Measurements from ENCODE around the gene KCNK6.

Gene KCNK6

DNA sequence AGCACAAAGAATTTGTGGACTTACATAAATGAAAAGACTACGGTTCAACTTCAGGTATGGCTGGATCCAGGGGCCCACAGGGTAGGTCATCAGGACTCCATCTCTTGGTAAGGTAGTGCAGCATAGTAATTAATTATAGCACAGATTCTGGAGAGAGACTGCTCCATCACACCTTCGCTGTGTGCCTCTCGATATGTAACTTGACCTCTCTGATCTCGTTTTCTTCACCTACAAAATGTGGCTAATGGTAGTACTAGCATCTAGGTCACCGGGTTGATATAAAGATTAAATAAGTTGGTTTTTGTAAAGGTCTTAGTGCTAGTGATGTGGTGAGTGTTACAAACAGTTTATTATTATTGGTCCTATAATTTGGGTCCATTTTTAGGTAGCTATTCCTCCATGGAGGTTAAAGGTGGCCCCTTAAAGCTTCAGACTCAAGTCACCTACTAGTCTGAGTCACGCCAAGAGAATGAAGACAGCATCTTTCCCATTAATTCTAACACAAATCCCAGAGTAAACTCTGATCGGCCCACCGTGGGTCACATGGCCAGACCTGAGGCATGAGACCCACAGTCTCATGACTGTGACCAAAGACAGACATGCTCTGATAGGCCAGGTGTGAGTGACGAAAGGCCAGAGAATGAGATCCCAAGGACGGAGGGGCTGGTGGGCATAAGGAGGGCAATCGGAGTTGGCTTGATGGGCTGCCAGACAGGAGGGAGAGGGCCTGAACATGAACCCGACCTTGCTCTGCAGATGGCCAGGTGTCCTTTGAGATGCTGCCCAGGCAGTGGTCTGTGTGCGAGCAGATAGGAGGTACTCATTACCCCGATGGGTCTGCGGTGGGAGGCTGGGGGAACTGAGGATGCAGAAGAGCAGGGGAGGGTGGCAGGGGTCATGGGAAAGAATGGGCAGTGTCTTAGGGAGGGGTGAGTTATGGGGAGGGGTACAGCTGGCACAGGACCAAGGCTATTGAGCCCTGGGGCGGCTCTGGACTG lies 36.4 kb downstream of the KCNK6 start:
- DNase-seq (ENCODE audit: low spot score), result no peak

DNA sequence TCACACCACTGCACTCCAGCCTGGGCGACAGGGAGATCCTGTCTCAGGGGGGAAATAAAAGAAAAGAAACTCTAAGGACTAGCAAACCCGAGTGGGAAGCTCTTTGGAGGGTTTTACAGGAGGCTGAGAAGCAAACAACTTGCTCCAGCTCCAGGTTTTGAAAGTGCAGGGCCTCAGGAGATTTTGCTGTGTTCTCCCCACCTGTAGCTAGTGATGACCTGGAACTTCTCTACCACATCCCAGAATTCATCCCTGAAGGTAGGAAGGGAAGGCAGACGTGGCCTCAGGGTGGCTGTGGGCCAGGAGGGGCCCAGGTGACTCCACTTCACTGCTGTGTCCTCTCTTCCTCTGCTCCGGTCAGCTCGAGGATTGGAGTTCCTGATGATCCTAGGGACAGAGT lies 38.4 kb downstream of the KCNK6 start:
- TF ChIP-seq, protein P1, sequence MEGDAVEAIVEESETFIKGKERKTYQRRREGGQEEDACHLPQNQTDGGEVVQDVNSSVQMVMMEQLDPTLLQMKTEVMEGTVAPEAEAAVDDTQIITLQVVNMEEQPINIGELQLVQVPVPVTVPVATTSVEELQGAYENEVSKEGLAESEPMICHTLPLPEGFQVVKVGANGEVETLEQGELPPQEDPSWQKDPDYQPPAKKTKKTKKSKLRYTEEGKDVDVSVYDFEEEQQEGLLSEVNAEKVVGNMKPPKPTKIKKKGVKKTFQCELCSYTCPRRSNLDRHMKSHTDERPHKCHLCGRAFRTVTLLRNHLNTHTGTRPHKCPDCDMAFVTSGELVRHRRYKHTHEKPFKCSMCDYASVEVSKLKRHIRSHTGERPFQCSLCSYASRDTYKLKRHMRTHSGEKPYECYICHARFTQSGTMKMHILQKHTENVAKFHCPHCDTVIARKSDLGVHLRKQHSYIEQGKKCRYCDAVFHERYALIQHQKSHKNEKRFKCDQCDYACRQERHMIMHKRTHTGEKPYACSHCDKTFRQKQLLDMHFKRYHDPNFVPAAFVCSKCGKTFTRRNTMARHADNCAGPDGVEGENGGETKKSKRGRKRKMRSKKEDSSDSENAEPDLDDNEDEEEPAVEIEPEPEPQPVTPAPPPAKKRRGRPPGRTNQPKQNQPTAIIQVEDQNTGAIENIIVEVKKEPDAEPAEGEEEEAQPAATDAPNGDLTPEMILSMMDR (IDR thresholded peaks at IDR 0.05; ENCODE audit: extremely low read depth, missing control alignments), result no peak
- no peak for DNase-seq (ENCODE audit: low spot score)

More for the DNA sequence above, 36.4 kb downstream of the KCNK6 start:
- TF ChIP-seq, protein P1 (IDR thresholded peaks at IDR 0.05; ENCODE audit: extremely low read depth, missing control alignments), result no peak

DNA sequence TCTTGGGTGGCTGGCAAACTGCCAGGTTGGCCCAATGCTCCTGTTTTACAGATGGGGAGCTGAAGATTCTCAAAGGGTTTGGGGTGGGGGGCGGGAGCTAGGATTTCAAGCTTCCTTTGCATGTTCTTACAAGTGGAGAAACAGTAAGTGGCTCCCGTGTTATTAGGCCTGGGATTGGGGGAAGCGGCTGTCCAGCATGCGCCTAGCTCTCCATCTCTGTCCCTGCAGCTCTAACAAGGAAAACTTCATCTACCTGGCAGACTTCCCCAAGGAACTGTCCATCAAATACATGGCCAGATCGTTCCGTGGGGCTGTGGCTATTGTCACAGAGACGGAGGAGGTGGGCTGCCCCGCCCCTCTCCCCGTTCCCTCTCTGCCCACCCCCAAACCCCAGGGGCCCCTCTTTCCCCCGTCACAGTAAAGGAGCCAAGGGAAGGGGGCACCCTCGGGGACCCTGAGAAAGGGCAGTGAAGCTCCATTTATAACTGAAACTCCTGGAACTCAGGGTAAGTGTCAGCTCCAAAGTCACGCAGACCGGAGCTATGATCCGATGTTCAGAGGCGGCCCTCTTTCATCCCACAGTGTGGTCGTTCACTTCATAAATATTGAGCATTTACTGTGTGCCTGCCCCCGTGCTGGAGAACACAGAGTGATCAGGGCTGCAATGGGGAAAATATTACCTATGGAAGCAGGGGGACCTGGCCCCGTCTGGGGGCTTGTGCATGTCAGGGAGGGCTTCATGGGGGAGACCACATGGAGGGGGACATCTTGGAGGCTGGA lies 39.8 kb downstream of the KCNK6 start:
- DNase-seq (ENCODE audit: low spot score), result no peak

DNA sequence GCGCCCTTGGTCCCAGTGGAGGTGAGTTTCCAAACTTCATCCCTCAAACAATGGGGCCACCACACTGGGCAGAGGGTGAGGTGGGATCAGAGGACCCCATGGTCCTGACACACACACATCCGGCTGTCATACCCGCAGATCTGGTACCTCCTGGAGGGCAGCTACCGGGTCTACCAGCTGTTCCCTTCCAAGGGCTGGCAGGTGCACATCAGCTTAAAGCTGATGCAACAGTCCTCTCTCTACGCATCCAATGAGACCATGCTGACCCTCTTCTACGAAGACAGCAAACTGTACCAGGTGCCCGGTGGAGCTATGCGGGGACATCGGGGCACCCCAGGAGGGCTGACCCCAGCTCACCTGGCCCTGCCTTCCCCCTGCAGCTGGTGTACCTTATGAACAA lies 40.7 kb downstream of the KCNK6 start:
- TF ChIP-seq, protein P1 (IDR thresholded peaks at IDR 0.05; ENCODE audit: extremely low read depth, missing control alignments), result no peak
- DNase-seq (ENCODE audit: low spot score), result no peak

More for the DNA sequence above, 39.8 kb downstream of the KCNK6 start:
- TF ChIP-seq, protein P1 (IDR thresholded peaks at IDR 0.05; ENCODE audit: extremely low read depth, missing control alignments), result no peak

DNA sequence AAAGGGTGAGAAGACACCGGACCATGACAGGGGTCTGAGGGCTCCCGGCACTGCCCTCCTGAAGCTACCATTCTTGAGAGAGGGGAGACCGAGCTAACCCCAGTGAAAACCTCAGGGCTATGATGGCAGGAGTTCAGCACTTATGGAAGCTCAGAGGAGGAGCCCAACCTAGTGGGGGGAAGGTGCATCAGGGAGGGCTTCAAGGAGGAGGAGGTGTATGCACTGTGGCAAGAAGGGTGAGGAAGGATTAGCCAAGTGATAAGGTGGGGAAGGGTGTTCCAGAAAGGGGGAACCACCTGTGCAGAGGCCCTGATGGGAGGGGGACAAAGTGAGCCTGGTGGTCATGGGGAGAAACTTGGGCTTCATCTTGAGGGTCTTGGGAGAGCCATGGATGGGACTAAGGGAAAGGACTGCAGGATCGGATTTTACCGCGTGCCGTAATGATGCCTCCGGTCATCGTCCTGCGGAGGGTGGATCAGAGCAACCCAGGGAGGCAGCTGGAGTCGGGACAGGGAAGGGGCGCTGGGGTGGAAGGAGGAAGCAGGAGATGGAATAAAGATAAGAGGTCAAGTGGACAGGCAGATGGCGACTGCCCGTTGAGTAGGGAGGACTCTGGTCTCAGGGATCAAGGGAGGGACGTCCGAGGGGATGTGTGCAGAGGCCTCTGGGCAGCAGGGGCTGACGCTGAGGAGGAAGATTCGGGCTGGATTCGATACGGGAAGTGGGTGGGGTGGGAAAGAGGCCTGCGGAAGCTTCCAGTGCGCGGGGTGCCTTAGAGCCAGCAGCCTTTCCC lies 41.4 kb downstream of the KCNK6 start:
- DNase-seq (ENCODE audit: low spot score), result no peak
- TF ChIP-seq, protein P1 (IDR thresholded peaks at IDR 0.05; ENCODE audit: extremely low read depth, missing control alignments), result no peak

DNA sequence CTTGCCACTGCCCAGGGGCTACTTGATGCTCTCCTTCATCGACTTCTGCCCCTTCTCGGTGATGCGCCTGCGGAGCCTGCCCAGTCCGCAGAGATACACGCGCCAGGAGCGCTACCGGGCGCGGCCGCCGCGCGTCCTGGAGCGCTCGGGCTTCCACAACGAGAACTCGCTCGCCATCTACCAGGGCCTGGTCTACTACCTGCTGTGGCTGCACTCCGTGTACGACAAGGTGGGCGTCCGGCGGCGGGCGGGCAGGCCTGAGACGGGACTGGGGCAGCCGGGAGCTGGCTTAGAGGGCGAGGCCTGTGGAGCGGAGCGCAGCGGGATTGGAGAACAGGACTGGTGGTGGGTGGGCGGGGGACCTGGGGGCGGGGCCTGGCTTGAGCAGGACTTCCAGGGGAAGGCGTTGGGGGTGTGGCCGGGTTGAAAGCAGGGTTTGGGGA lies 42.0 kb downstream of the KCNK6 start:
- TF ChIP-seq, protein P1 (IDR thresholded peaks at IDR 0.05; ENCODE audit: extremely low read depth, missing control alignments), result no peak
- DNase-seq (ENCODE audit: low spot score), result peak; percentile 85

Data from GM20000 (cell line).